ENCODE data around the gene MELK.

GRCh38 chr9:36576866-36577265, 4.2 kb downstream of the MELK start:
- no peak for TF ChIP-seq CTCF (IDR thresholded peaks at IDR 0.05; ENCODE audit: low read depth, low read length, poor library complexity, severe bottlenecking)
- no peak for TF ChIP-seq EZH2phosphoT487 (IDR thresholded peaks at IDR 0.05; ENCODE audit: borderline replicate concordance, low read length)

All from DOHH2 (cell line).